ENCODE data around the gene MACROD2. TPM values are rescaled to one million over a fixed set of nuclear protein-coding genes. Genes with fewer than 3 reads are reported as not detected.

MACROD2 gene
- total RNA-seq, 1 donor from 2014 or later: 3.5 TPM

DNA sequence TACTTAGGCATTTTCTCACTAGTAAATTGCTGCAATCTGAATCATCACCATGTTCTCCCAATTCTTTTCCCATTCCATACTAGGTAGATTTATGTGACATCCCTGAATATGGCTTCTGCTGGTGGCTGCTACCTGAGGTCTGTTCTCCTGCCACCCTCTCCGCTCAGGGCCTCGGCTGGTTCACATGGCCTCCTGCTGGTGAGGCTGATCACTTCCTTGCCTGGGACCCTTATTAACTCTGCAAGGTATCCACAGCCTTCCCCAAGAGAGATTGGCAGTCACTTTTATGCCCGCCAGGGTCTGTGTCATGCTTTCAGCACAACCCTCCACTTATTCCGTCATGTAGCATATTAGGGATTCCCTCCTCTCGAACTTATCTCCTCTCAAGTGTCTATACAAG lies 766.6 kb downstream of the MACROD2 start:
- Histone ChIP-seq H3K27me3 (no peaks in the 10 kb centered on the region), H3K4me1 (no peaks in the 10 kb centered on the region), H3K27ac (no peak overlapping the region), H3K36me3 (no peaks in the 10 kb centered on the region), H3K9me3 (no peaks in the 10 kb centered on the region), H3K4me3 (no peak overlapping the region)
- intact Hi-C loops (cut with DNase I): no loop called here
- DNase-seq (ENCODE audit: low spot score in 2 of 2): no peak
- TF ChIP-seq, protein P1, sequence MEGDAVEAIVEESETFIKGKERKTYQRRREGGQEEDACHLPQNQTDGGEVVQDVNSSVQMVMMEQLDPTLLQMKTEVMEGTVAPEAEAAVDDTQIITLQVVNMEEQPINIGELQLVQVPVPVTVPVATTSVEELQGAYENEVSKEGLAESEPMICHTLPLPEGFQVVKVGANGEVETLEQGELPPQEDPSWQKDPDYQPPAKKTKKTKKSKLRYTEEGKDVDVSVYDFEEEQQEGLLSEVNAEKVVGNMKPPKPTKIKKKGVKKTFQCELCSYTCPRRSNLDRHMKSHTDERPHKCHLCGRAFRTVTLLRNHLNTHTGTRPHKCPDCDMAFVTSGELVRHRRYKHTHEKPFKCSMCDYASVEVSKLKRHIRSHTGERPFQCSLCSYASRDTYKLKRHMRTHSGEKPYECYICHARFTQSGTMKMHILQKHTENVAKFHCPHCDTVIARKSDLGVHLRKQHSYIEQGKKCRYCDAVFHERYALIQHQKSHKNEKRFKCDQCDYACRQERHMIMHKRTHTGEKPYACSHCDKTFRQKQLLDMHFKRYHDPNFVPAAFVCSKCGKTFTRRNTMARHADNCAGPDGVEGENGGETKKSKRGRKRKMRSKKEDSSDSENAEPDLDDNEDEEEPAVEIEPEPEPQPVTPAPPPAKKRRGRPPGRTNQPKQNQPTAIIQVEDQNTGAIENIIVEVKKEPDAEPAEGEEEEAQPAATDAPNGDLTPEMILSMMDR (IDR thresholded peaks at IDR 0.05): no peak

DNA sequence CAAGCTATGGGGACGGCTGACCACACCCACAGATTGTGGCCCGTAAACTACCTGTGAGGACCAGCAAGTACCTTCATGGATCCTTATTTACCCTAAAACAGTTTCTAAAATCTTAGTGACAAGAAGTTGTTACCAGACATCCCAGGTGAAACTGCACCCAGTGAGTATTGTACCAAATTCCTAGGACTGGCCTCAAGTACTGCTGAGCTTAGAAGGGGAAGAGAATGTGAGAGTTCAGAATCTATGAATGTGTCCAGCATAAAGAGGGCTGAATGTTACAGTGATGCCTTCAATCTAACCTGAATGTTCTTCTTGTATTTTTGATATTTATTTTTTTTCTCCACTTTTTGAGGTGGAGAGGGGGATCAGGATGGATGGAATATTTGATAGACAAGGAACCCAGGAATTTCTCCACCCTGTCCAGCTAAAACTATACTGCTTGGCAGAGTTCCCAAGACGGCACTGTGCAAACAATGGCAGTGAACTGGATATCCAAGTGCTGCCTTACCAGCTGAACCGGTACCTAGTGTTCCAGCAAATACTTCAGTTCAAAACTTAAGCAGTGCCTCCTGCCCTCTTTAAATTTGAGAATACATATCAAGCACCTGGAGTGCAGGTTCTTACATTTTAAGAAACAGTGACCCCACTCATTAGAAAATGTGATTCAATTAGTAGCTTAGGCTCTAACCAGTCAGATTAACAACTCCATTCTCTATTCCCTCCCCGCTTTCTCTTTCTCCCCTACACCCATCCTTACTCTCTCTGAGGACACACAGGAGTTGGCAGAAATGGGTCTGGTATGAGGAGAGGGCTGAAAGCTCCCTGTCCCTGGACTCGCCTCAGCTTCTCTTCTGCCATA lies 769.4 kb downstream of the MACROD2 start:
- intact Hi-C loops (cut with DNase I): no loop called here
- TF ChIP-seq, protein P1 (IDR thresholded peaks at IDR 0.05): no peak
- DNase-seq (ENCODE audit: low spot score in 2 of 2): no peak
- H3K27me3 ChIP-seq: no peaks in the 10 kb centered on the region
- H3K4me3 ChIP-seq: no peak overlapping the region
- no peaks in the 10 kb centered on the region for H3K9me3 ChIP-seq
- H3K27ac ChIP-seq: no peak overlapping the region
- no peaks in the 10 kb centered on the region for H3K36me3 ChIP-seq
- no peaks in the 10 kb centered on the region for H3K4me1 ChIP-seq

DNA sequence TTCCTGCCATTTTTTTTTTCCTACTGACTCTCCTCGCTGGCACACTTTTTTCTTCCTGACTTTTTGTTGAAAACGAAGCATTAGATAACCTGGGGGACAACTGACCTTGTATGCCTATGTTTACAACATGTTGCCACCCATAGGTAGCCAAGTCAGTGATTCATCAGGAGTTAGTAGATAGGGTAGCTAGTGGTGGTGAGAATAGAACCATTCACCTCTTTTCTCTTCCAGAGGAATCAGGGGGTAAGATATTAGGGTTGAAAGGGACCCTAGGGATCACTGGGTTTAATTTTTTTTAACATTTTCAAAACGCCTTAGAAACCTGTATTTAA lies 770.0 kb downstream of the MACROD2 start:
- intact Hi-C loops (cut with DNase I): no loop called here
- Histone ChIP-seq H3K9me3 (no peaks in the 10 kb centered on the region), H3K4me1 (no peaks in the 10 kb centered on the region), H3K27me3 (no peaks in the 10 kb centered on the region), H3K36me3 (no peaks in the 10 kb centered on the region), H3K27ac (no peak overlapping the region), H3K4me3 (no peak overlapping the region)
- DNase-seq (ENCODE audit: low spot score in 2 of 2): no peak
- TF ChIP-seq, protein P1 (IDR thresholded peaks at IDR 0.05): no peak

DNA sequence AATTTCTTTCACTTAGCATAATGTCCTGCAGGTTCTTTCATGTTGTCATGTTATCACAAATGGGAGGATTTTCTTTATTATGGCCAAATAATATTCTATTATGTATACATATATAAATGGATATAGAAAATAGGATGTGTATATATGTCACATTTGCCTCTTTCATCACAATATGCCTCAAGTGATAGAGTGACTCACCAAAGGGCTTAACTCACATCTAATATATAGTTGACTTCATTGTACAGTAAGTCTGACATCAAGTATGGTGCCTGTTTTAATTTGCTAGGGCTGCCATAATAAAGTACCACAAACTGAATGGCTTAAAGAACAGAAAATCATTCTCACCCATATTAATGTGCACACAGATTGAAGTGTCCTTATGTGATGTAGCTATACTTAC lies 778.2 kb downstream of the MACROD2 start:
- H3K4me3 ChIP-seq: no peak overlapping the region
- no peaks in the 10 kb centered on the region for H3K4me1 ChIP-seq
- no peak overlapping the region for H3K27ac ChIP-seq
- TF ChIP-seq, protein P1 (IDR thresholded peaks at IDR 0.05): no peak
- no peaks in the 10 kb centered on the region for H3K9me3 ChIP-seq
- H3K36me3 ChIP-seq: no peaks in the 10 kb centered on the region
- H3K27me3 ChIP-seq: no peaks in the 10 kb centered on the region
- intact Hi-C loops (cut with DNase I): no loop called here
- DNase-seq (ENCODE audit: low spot score in 2 of 2): no peak

DNA sequence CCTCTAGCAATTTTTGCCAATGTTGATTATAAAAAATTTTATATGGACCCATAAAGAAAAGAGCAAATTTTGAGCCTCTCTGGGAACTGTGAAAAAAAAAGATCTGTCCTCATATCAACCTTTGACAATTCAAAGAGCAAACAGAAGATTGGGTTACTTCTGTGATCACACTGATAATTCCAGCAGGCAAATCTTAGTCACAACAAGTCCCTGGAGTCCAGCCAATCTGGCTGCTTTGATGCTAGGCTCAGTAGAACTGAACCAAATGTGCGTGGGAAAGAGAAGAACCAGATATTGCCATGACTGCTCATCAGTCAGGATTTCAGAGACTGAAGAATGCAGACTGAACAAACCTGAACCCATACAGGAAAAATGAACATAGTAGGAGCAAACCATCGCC lies 780.5 kb downstream of the MACROD2 start:
- Histone ChIP-seq H3K36me3 (no peaks in the 10 kb centered on the region), H3K4me3 (no peak overlapping the region), H3K4me1 (no peaks in the 10 kb centered on the region), H3K9me3 (no peaks in the 10 kb centered on the region), H3K27me3 (no peaks in the 10 kb centered on the region), H3K27ac (no peak overlapping the region)
- intact Hi-C loops (cut with DNase I): no loop called here
- no peak for DNase-seq (ENCODE audit: low spot score in 2 of 2)
- TF ChIP-seq, protein P1 (IDR thresholded peaks at IDR 0.05): no peak
